ENCODE results near the gene GLOD5.

GLOD5 gene

DNA sequence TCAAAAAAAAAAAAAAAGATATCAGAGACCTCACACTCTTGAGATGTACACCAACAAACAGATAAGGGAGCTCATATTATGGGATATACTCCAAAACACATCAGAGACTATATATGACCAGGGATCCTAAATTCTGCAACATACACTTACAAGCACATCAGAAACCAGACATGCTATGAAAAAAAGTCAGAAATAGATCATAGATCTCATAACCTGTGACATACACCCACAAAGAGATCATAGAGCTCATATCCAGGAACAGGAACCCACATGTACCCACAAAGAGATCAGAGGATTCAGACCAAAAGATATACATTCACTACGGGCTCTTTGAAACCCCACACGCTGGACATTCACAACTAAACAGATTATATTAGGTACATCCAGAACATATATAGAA lies 35.0 kb upstream of the GLOD5 start:
- Histone ChIP-seq H3K9me3 (ENCODE audit: control insufficient read depth in 5 of 5, low read length in 5 of 5) (peaks cover 0 to 5% (median 0%) of the 10 kb centered on the region in 5 donors), H3K27me3 (ENCODE audit: control insufficient read depth in 5 of 5, insufficient read depth in 4 of 5, low read length in 5 of 5) (no peaks in the 10 kb centered on the region), H3K27ac (ENCODE audit: low read depth, low read length) (no peak overlapping the region), H3K36me3 (ENCODE audit: control insufficient read depth in 5 of 5, insufficient read depth in 5 of 5, low read length in 5 of 5) (no peaks in the 10 kb centered on the region), H3K4me3 (ENCODE audit: low read depth in 1 of 5, low read length in 5 of 5) (no peak overlapping the region), H3K9ac (ENCODE audit: low read length in 5 of 5) (no peak overlapping the region), H3K4me1 (ENCODE audit: control insufficient read depth in 5 of 5, insufficient read depth in 5 of 5, low read length in 5 of 5) (no peaks in the 10 kb centered on the region)

DNA sequence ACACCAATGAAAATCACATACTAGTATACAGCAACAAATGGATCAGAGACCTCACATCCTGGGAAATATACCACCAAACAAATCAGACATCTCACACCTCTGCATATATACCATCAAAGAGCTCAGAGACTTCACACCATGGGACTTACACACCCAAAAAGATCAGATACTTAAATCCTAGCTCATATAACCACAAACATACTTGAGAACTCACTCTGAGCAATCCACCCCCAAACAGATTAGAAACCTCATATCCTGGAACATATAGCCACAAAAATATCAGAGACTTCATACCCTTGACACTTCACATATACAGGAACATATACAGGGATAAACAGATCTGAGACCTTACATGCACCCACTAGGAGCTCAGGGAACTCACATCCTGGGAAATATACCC lies 32.9 kb upstream of the GLOD5 start:
- no peak overlapping the region for H3K27ac ChIP-seq (ENCODE audit: low read depth, low read length)

DNA sequence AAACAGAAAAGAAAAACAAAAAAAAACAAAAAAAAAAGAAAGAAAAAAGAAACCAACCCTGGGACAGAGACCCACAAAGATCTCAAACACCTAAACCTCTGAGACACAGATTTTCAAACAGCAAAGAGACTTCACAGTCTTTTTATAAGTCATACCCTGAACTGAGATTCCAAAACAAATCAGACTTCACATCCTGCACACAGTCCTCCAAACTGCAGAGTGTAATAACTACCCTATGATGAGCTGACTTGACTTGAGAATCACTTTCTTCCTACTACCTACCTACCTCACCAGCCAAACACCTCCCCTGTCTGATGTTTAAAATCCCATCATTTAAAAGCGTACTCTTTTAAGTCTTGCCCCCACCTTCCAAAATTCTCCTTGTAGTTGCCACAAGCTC lies 25.2 kb upstream of the GLOD5 start:
- Histone ChIP-seq H3K4me3 (ENCODE audit: low read depth in 1 of 5, low read length in 5 of 5) (peak overlapping the region in 2 of 5 donors; percentile 9 to 83), H3K9me3 (ENCODE audit: control insufficient read depth in 5 of 5, low read length in 5 of 5) (no peaks in the 10 kb centered on the region), H3K4me1 (ENCODE audit: control insufficient read depth in 5 of 5, insufficient read depth in 5 of 5, low read length in 5 of 5) (peaks cover 0 to 12% (median 11%) of the 10 kb centered on the region in 5 donors), H3K9ac (ENCODE audit: low read length in 5 of 5) (no peak overlapping the region), H3K27ac (ENCODE audit: low read depth, low read length) (no peak overlapping the region), H3K36me3 (ENCODE audit: control insufficient read depth in 5 of 5, insufficient read depth in 5 of 5, low read length in 5 of 5) (no peaks in the 10 kb centered on the region), H3K27me3 (ENCODE audit: control insufficient read depth in 5 of 5, insufficient read depth in 4 of 5, low read length in 5 of 5) (peaks cover 0 to 7% (median 0%) of the 10 kb centered on the region in 5 donors)

More for the DNA sequence above, 32.9 kb upstream of the GLOD5 start:
- peaks cover 0 to 3% (median 0%) of the 10 kb centered on the region in 5 donors for H3K9me3 ChIP-seq (ENCODE audit: control insufficient read depth in 5 of 5, low read length in 5 of 5)
- no peaks in the 10 kb centered on the region for H3K27me3 ChIP-seq (ENCODE audit: control insufficient read depth in 5 of 5, insufficient read depth in 4 of 5, low read length in 5 of 5)
- H3K4me1 ChIP-seq (ENCODE audit: control insufficient read depth in 5 of 5, insufficient read depth in 5 of 5, low read length in 5 of 5) = no peaks in the 10 kb centered on the region
- H3K4me3 ChIP-seq (ENCODE audit: low read depth in 1 of 5, low read length in 5 of 5) = no peak overlapping the region
- H3K9ac ChIP-seq (ENCODE audit: low read length in 5 of 5) = no peak overlapping the region
- H3K36me3 ChIP-seq (ENCODE audit: control insufficient read depth in 5 of 5, insufficient read depth in 5 of 5, low read length in 5 of 5) = no peaks in the 10 kb centered on the region

DNA sequence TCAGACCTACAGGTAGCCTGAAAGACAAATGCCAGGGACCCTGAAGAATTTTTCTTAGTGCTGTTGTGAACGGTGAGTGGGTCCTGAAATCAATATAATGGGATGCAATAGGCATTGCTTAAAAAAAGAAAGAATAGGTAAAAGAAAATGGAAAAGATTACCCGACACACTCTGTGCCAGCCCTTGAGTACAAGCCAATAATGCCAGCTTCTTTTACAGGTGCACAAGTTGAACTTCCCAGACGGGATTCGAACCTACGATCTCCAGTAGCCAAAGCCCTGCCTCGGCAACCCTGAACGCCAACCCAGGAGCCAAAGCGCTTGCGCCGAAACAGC lies 24.7 kb upstream of the GLOD5 start:
- Histone ChIP-seq H3K27ac (ENCODE audit: low read depth, low read length) (no peak overlapping the region), H3K4me1 (ENCODE audit: control insufficient read depth in 5 of 5, insufficient read depth in 5 of 5, low read length in 5 of 5) (peaks cover 0 to 12% (median 11%) of the 10 kb centered on the region in 5 donors), H3K27me3 (ENCODE audit: control insufficient read depth in 5 of 5, insufficient read depth in 4 of 5, low read length in 5 of 5) (peaks cover 0 to 7% (median 0%) of the 10 kb centered on the region in 5 donors), H3K9me3 (ENCODE audit: control insufficient read depth in 5 of 5, low read length in 5 of 5) (peaks cover 0 to 5% (median under 1%) of the 10 kb centered on the region in 5 donors), H3K36me3 (ENCODE audit: control insufficient read depth in 5 of 5, insufficient read depth in 5 of 5, low read length in 5 of 5) (no peaks in the 10 kb centered on the region), H3K4me3 (ENCODE audit: low read depth in 1 of 5, low read length in 5 of 5) (peak overlapping the region in 4 of 5 donors; percentile 9 to 83 (median 71)), H3K9ac (ENCODE audit: low read length in 5 of 5) (no peak overlapping the region)

DNA sequence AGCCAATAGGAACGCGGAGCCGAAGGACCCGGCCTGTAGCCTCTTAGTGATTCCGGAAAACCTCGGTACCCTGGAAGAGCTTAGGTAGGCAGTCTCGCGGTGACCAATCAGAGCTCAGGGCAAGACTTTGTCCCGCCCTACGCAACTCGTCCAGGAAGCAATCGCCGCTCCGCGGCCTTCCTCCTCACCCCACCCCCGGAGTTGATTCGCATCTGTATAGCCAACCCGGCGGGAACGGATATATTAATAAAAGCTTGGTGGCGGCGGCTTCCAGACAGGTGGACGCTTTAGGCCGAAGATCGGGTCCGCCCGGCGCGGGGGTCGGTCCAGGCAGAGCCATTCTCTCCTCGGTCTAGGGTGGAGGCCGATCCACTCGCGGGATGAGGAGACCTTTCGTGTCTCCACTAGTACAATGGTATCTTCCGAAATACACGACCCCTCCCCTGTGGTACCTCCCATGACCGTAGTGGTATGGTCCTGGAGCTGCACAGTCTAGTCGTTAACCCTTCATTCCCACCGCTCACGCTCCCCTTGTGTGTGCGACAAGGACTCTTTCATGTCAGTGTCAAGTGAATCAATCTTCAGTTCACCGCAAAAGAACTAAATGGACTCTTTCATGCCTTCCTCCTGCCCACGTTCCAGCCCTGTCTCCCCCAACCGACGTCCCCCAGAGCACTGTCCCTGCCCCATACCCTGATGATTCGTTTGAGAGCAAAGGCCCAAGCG lies 24.2 kb upstream of the GLOD5 start:
- peaks cover 0 to 12% (median 11%) of the 10 kb centered on the region in 5 donors for H3K4me1 ChIP-seq (ENCODE audit: control insufficient read depth in 5 of 5, insufficient read depth in 5 of 5, low read length in 5 of 5)
- peak overlapping the region; percentile 68 for H3K27ac ChIP-seq (ENCODE audit: low read depth, low read length)
- peaks cover 0 to 12% (median 0%) of the 10 kb centered on the region in 5 donors for H3K27me3 ChIP-seq (ENCODE audit: control insufficient read depth in 5 of 5, insufficient read depth in 4 of 5, low read length in 5 of 5)
- peaks cover 0 to 7% (median 3%) of the 10 kb centered on the region in 5 donors for H3K9me3 ChIP-seq (ENCODE audit: control insufficient read depth in 5 of 5, low read length in 5 of 5)
- H3K9ac ChIP-seq (ENCODE audit: low read length in 5 of 5) = peak overlapping the region in 4 of 5 donors; percentile 68 to 82 (median 74)
- H3K36me3 ChIP-seq (ENCODE audit: control insufficient read depth in 5 of 5, insufficient read depth in 5 of 5, low read length in 5 of 5) = no peaks in the 10 kb centered on the region
- H3K4me3 ChIP-seq (ENCODE audit: low read depth in 1 of 5, low read length in 5 of 5) = peak overlapping the region; percentile 69 to 88 (median 73)

DNA sequence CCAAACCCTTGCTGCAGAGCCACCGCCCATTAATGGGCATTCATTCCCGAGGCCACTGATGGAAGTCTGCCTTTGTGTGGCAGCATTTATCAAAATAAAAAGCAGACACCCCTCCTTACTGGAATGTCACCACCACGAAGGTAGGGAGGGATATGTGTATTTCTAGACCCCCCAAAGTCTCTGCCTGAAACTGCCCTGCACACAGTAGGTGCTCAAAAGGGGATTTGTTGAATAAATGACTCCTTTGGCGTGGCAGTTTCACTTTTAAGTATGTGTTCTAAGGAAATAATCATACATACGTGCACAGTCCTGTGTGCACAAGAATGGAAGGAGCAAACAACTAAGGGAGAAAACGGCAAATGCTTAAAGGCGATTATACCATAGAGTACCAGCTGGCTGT lies 23.6 kb upstream of the GLOD5 start:
- Histone ChIP-seq H3K9me3 (ENCODE audit: control insufficient read depth in 5 of 5, low read length in 5 of 5) (peaks cover 0 to 7% (median 3%) of the 10 kb centered on the region in 5 donors), H3K4me3 (ENCODE audit: low read depth in 1 of 5, low read length in 5 of 5) (peak overlapping the region; percentile 69 to 88 (median 73)), H3K4me1 (ENCODE audit: control insufficient read depth in 5 of 5, insufficient read depth in 5 of 5, low read length in 5 of 5) (peaks cover 0 to 12% (median 11%) of the 10 kb centered on the region in 5 donors), H3K27me3 (ENCODE audit: control insufficient read depth in 5 of 5, insufficient read depth in 4 of 5, low read length in 5 of 5) (peaks cover 0 to 12% (median 0%) of the 10 kb centered on the region in 5 donors), H3K9ac (ENCODE audit: low read length in 5 of 5) (peak overlapping the region in 4 of 5 donors; percentile 68 to 82 (median 74)), H3K36me3 (ENCODE audit: control insufficient read depth in 5 of 5, insufficient read depth in 5 of 5, low read length in 5 of 5) (no peaks in the 10 kb centered on the region), H3K27ac (ENCODE audit: low read depth, low read length) (peak overlapping the region; percentile 68)

DNA sequence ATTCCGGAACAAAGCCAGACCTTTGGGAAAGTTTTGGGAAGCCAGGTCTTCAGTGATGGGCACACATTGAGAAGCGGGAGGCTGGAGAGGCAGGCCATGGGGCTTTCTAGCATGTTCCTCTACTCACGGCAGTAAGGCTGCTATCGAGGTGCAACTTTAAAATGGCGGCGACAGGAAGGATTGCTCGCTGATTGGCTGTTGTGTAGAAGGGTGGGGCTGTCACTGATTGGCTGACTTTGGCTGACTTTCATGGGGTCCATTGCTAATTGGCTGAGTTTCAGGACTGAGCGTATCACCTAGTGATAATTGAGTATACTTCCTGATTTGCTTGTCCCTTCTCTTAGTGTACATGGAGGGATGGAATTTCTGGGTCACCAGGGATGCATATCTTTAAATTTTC lies 19.7 kb upstream of the GLOD5 start:
- H3K36me3 ChIP-seq (ENCODE audit: control insufficient read depth in 5 of 5, insufficient read depth in 5 of 5, low read length in 5 of 5) = no peaks in the 10 kb centered on the region
- H3K9me3 ChIP-seq (ENCODE audit: control insufficient read depth in 5 of 5, low read length in 5 of 5) = peaks cover 0 to 7% (median 5%) of the 10 kb centered on the region in 5 donors
- peaks cover 0 to 9% (median 8%) of the 10 kb centered on the region in 5 donors for H3K4me1 ChIP-seq (ENCODE audit: control insufficient read depth in 5 of 5, insufficient read depth in 5 of 5, low read length in 5 of 5)
- peaks cover 0 to 12% (median 2%) of the 10 kb centered on the region in 5 donors for H3K27me3 ChIP-seq (ENCODE audit: control insufficient read depth in 5 of 5, insufficient read depth in 4 of 5, low read length in 5 of 5)
- H3K9ac ChIP-seq (ENCODE audit: low read length in 5 of 5) = no peak overlapping the region
- no peak overlapping the region for H3K27ac ChIP-seq (ENCODE audit: low read depth, low read length)
- H3K4me3 ChIP-seq (ENCODE audit: low read depth in 1 of 5, low read length in 5 of 5) = no peak overlapping the region

DNA sequence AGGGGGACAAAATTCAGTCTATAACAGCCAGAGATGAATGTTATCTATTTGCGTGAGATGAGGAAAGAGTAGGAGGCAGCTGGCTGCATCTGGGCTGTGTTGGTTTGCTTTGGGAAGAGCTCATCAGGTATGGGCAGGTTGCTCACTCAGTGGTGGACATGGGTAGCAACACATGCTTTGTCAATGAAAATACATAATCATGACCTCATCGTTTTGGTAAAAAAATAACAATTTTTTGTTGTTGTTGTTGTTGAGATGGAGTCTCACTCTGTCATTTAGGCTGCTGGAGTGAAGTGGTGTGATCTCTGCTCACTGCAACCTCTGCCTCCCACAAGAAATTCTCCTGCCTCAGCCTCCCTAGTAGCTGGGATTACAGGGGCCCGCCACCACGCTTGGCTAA lies 16.3 kb upstream of the GLOD5 start:
- Histone ChIP-seq H3K4me3 (ENCODE audit: low read depth in 1 of 5, low read length in 5 of 5) (no peak overlapping the region), H3K27ac (ENCODE audit: low read depth, low read length) (no peak overlapping the region), H3K9ac (ENCODE audit: low read length in 5 of 5) (no peak overlapping the region), H3K27me3 (ENCODE audit: control insufficient read depth in 5 of 5, insufficient read depth in 4 of 5, low read length in 5 of 5) (peaks cover 0 to 10% (median 2%) of the 10 kb centered on the region in 5 donors), H3K36me3 (ENCODE audit: control insufficient read depth in 5 of 5, insufficient read depth in 5 of 5, low read length in 5 of 5) (no peaks in the 10 kb centered on the region), H3K9me3 (ENCODE audit: control insufficient read depth in 5 of 5, low read length in 5 of 5) (peaks cover 0 to 7% (median 5%) of the 10 kb centered on the region in 5 donors), H3K4me1 (ENCODE audit: control insufficient read depth in 5 of 5, insufficient read depth in 5 of 5, low read length in 5 of 5) (no peaks in the 10 kb centered on the region)

DNA sequence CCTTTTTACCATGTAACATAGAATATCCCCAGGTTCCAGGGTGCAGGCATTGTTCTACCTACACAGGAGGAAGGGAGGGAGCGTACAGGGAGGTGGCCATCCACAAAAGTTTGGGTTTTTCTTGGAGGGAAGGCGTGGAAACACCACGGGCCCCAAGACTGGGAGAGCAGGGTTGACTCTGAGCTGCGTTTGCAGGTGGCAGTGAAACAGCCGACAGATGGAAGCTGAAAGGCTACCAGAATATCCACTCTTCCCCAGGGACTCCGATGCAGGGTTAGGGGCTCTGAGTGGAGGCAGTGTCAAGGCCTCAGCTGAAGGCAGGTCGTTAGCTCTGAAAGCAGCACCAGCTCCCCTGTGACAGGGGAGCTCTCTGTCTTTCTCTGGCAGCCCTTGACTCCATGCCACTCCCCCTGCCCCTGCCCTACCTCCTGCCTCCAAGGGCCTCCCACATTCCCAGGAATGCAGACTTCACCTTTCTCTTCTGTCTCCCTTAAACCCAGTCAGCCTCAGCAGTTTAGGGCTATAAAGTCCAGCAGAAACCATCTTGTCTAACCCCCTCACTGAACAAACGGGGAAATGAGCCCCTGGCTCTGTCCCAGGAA lies 14.0 kb upstream of the GLOD5 start:
- no peak overlapping the region for H3K27ac ChIP-seq (ENCODE audit: low read depth, low read length)
- no peak overlapping the region for H3K4me3 ChIP-seq (ENCODE audit: low read depth in 1 of 5, low read length in 5 of 5)
- peaks cover 0 to 8% (median 2%) of the 10 kb centered on the region in 5 donors for H3K27me3 ChIP-seq (ENCODE audit: control insufficient read depth in 5 of 5, insufficient read depth in 4 of 5, low read length in 5 of 5)
- no peak overlapping the region for H3K9ac ChIP-seq (ENCODE audit: low read length in 5 of 5)
- H3K4me1 ChIP-seq (ENCODE audit: control insufficient read depth in 5 of 5, insufficient read depth in 5 of 5, low read length in 5 of 5) = no peaks in the 10 kb centered on the region
- H3K36me3 ChIP-seq (ENCODE audit: control insufficient read depth in 5 of 5, insufficient read depth in 5 of 5, low read length in 5 of 5) = no peaks in the 10 kb centered on the region
- peaks cover 0 to 4% (median 0%) of the 10 kb centered on the region in 5 donors for H3K9me3 ChIP-seq (ENCODE audit: control insufficient read depth in 5 of 5, low read length in 5 of 5)

DNA sequence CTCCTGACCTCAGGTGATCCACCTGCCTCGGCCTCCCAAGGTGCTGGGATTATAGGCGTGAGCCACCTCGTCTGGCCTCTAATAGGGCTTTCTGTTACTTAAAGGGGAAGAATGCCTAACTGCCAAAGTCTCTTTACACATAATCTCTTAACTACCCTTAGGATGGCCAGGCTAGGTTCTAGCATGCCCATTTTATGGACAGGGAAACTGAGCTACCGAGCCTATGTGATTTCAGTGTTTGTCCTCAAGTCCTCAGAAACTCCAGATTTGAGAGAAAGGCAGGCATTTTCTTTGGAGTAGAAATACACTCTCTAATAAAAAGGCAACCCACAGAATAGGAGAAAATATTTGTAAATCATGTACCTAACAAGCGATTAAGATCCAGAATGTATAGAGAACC lies 12.4 kb upstream of the GLOD5 start:
- Histone ChIP-seq H3K4me3 (ENCODE audit: low read depth in 1 of 5, low read length in 5 of 5) (no peak overlapping the region), H3K9ac (ENCODE audit: low read length in 5 of 5) (no peak overlapping the region), H3K9me3 (ENCODE audit: control insufficient read depth in 5 of 5, low read length in 5 of 5) (peaks cover 0 to 4% (median 0%) of the 10 kb centered on the region in 5 donors)

More for the DNA sequence above, 12.4 kb upstream of the GLOD5 start:
- no peaks in the 10 kb centered on the region for H3K36me3 ChIP-seq (ENCODE audit: control insufficient read depth in 5 of 5, insufficient read depth in 5 of 5, low read length in 5 of 5)
- peaks cover 3 to 18% (median 9%) of the 10 kb centered on the region in 5 donors for H3K27me3 ChIP-seq (ENCODE audit: control insufficient read depth in 5 of 5, insufficient read depth in 4 of 5, low read length in 5 of 5)
- H3K4me1 ChIP-seq (ENCODE audit: control insufficient read depth in 5 of 5, insufficient read depth in 5 of 5, low read length in 5 of 5) = no peaks in the 10 kb centered on the region
- no peak overlapping the region for H3K27ac ChIP-seq (ENCODE audit: low read depth, low read length)
